ENCODE results near the gene TRMO.
A peak's percentile ranks its signal among the peaks of the same experiment; 100 is the strongest.

Gene TRMO

GRCh38 chr9:97900738-97901565 lies 21.3 kb downstream of the TRMO start:
- TF ChIP-seq CTCF (IDR thresholded peaks at IDR 0.05; ENCODE audit: low read depth, low read length): peak; percentile 77
- no peak for DNase-seq (ENCODE audit: extremely low read depth, low read depth)

GRCh38 chr9:97900103-97900737 lies 22.1 kb downstream of the TRMO start:
- peak; percentile 38 for DNase-seq (ENCODE audit: extremely low read depth, low read depth)
- no peak for TF ChIP-seq CTCF (IDR thresholded peaks at IDR 0.05; ENCODE audit: low read depth, low read length)

- no peak for DNase-seq (ENCODE audit: extremely low read depth, low read depth)
- TF ChIP-seq CTCF (IDR thresholded peaks at IDR 0.05; ENCODE audit: low read depth, low read length): no peak
Observed at GRCh38 chr9:97895695-97896332, 26.5 kb downstream of the TRMO start.

GRCh38 chr9:97895211-97895610 lies 27.1 kb downstream of the TRMO start:
- TF ChIP-seq CTCF (IDR thresholded peaks at IDR 0.05; ENCODE audit: low read depth, low read length): no peak
- no peak for DNase-seq (ENCODE audit: extremely low read depth, low read depth)

GRCh38 chr9:97892421-97892820 lies 29.9 kb downstream of the TRMO start:
- DNase-seq (ENCODE audit: extremely low read depth, low read depth): no peak
- TF ChIP-seq CTCF (IDR thresholded peaks at IDR 0.05; ENCODE audit: low read depth, low read length): no peak

- TF ChIP-seq CTCF (IDR thresholded peaks at IDR 0.05; ENCODE audit: low read depth, low read length): no peak
- DNase-seq (ENCODE audit: extremely low read depth, low read depth): no peak
Observed at GRCh38 chr9:97891736-97892135, 30.6 kb downstream of the TRMO start.

Data from AG09319 (cell line).